ENCODE results near the gene MBLAC2.
A peak's percentile ranks its signal among the peaks of the same experiment; 100 is the strongest.

MBLAC2 gene

GRCh38 chr5:90461288-90461687, 13.3 kb downstream of the MBLAC2 start:
- no peak for DNase-seq

DNA sequence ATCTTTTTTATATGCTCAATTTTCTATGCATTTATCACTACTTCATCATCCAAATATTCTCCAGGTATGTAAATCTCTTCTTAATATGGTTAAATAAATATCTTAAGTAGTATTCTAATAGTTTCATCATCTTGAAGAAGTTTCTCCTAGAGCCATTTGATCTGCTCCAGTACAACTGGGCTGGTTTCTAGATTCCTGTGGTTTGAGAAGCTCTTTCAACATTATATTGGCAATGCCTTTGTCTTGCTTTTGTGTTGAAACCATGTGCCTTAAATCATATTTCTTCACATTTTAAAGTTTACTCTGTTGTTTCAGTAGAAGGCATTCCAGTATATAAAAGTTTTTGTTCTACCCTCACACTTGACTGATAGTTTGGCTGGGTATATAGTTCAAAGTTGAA, 27.6 kb downstream of the MBLAC2 start:
- peak; percentile 60 for DNase-seq

GRCh38 chr5:90440644-90441043, 33.9 kb downstream of the MBLAC2 start:
- DNase-seq = no peak

DNA sequence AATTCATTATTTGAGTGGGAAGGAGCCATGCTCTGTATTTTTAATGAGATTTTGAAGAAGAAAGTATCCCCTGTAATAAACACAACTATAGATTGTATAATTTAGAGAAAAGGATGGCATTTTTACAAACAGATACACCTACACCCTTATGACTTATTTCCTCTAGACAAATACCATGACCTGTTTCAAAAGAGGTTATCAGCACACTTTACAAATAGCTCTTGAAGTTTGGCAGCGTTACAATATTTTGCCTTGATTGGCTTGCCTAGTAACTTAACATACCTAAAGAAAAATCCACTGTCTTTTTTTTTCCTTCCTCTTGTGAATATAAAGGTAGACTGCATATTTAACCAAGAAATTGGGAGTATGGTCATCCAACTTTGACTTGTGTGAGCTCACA, 36.5 kb downstream of the MBLAC2 start:
- no peak for DNase-seq

DNA sequence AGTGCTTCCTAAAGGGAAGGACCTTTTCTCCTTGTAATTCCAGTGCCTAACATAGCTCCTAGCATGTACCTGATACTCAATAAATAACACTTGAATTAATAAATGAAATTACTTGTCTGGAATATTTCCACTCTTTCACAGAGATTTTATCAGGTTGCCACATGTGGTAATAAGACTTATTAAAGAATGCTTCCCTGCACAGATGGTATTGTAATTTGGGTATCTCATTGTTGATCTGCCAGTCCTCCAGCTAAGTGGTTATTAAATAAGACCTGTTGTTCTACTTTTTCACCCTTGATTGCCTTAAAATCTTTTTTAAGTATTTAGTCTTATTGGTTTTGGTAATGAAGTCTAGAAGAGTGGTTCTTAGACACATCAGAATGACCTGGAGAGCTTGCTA, 36.9 kb downstream of the MBLAC2 start:
- DNase-seq = no peak

GRCh38 chr5:90434116-90434714, 40.4 kb downstream of the MBLAC2 start:
- peak; percentile 34 for DNase-seq

- DNase-seq = no peak
Measured at GRCh38 chr5:90424245-90424644, 50.3 kb downstream of the MBLAC2 start.

DNA sequence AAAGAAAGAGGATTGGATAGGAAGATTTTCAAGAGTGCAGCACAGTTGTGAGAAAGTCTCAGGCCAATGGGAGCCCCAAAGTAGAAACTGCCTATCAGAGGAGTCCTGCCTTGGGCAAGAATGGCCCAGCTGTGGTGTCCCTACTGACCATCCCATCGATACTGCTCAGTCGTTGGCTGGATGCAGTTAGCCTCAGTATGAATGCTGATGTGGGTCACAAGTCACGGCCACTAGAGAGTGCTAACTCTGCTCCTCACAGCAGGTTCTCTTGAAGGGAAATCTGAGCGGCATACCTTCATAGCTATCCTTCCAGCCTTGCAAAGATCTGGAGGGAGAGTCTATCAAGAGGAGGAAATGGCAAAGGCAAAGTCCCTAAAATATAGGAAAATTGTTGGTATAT, 53.4 kb downstream of the MBLAC2 start:
- no peak for DNase-seq

DNA sequence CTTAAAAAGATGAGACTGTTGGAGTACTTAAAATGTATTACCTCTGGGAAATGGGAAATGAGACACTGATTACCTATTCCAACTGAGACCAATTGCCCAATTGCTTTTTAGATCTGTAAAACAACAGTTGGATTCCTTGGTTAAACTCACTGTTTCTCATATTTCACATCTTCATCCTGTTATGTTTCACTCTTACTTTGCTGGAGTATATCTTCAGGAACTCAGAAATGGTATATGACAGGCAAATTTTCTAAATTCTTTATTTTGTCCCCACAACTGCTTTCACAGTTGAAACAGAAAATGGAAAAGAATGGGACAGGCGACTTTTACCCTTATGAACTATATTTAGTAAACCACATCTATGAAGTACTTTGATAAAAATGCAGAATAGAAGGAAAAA, 56.4 kb downstream of the MBLAC2 start:
- DNase-seq = no peak

- no peak for DNase-seq
Measured at GRCh38 chr5:90410178-90410762, 64.3 kb downstream of the MBLAC2 start.

- DNase-seq = peak; percentile 95
Measured at GRCh38 chr5:90409318-90410177, 65.0 kb downstream of the MBLAC2 start, which contains the start of gene CETN3. TSS of gene CETN3 (minus strand) at chr5:90409756. CDS start at chr5:90409661, 95 bp downstream.

DNA sequence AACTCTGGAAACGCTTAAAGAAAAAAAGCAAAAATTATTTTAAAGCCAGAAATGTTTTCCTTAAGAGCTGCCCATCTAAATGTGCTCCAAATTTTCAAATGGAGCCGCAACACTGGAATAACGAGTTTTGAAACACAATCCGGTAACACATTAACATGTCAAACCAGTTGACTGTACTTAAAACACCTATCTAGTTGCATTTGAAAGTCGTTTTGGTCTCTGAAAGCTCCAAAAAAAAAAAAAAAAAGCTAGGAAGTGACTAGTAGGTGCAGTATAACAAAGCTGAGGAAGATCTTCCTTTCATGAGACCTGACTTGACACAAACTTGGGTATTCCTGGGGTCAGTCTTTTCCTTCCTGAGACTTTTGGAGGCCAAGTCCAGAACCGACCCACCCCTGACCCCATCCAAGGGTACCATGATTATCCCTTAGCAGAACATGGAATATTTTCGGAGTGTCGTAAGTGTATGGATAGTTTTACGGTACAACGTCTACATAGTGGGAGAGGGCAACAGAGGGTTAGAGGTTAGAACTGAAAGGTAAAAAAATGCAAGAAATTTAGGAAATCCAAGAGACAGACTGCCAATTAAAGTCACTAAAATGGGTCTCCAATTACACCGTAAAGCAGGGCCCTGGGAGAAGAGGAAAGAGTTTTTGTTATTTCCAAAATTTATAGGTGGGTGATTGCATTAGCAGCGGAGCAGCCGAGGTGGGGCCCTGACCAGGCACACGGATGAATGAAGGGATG, 65.8 kb downstream of the MBLAC2 start:
- DNase-seq = no peak

All from fibroblast of skin of abdomen (primary cell).